Measurements from ENCODE around the gene GYPA.
"Not testable (repeated sequence)": the region's sequence is repeated elsewhere in the genome, so short reads cannot be mapped to it uniquely, and the experiment has no call there.

GYPA gene

GRCh38 chr4:144140594-144141295, at the start of gene GYPA:
Gene GYPA (minus strand): TSS chr4:144140718. CDS start chr4:144140635, 83 bp downstream.
- not testable (repeated sequence) for DNase-seq (ENCODE audit: low spot score)

- DNase-seq (ENCODE audit: low spot score), result no peak
Measured at GRCh38 chr4:144190009-144190408, 49.5 kb upstream of the GYPA start.

GRCh38 chr4:144189121-144189520, 48.6 kb upstream of the GYPA start:
- no peak for DNase-seq (ENCODE audit: low spot score)

GRCh38 chr4:144185086-144185485, 44.6 kb upstream of the GYPA start:
- no peak for DNase-seq (ENCODE audit: low spot score)

- DNase-seq (ENCODE audit: low spot score), result no peak
Measured at GRCh38 chr4:144183165-144183564, 42.6 kb upstream of the GYPA start.

- no peak for DNase-seq (ENCODE audit: low spot score)
Measured at GRCh38 chr4:144181391-144181790, 40.9 kb upstream of the GYPA start.

- no peak for DNase-seq (ENCODE audit: low spot score)
Measured at GRCh38 chr4:144179152-144179739, 38.7 kb upstream of the GYPA start.

- no peak for DNase-seq (ENCODE audit: low spot score)
Measured at GRCh38 chr4:144178414-144178813, 37.9 kb upstream of the GYPA start.

- no peak for DNase-seq (ENCODE audit: low spot score)
Measured at GRCh38 chr4:144176476-144176875, 36.0 kb upstream of the GYPA start.

- DNase-seq (ENCODE audit: low spot score), result peak; percentile 56
Measured at GRCh38 chr4:144174401-144175067, 34.0 kb upstream of the GYPA start.

GRCh38 chr4:144171697-144172096, 31.2 kb upstream of the GYPA start:
- peak; percentile 55 for DNase-seq (ENCODE audit: low spot score)

- no peak for DNase-seq (ENCODE audit: low spot score)
Measured at GRCh38 chr4:144169211-144169610, 28.7 kb upstream of the GYPA start.

GRCh38 chr4:144154044-144154443, 13.5 kb upstream of the GYPA start:
- DNase-seq (ENCODE audit: low spot score), result no peak

GRCh38 chr4:144142690-144143326, 2.3 kb upstream of the GYPA start:
- DNase-seq (ENCODE audit: low spot score), result not testable (repeated sequence)

- DNase-seq (ENCODE audit: low spot score), result no peak
Measured at GRCh38 chr4:144141493-144141892, 975 bp upstream of the GYPA start.

- not testable (repeated sequence) for DNase-seq (ENCODE audit: low spot score)
Measured at GRCh38 chr4:144139991-144140390, 527 bp downstream of the GYPA start.

GRCh38 chr4:144139547-144139946, 971 bp downstream of the GYPA start:
- not testable (repeated sequence) for DNase-seq (ENCODE audit: low spot score)

- DNase-seq (ENCODE audit: low spot score), result not testable (repeated sequence)
Measured at GRCh38 chr4:144138239-144138638, 2.3 kb downstream of the GYPA start.

- DNase-seq (ENCODE audit: low spot score), result not testable (repeated sequence)
Measured at GRCh38 chr4:144137137-144137931, 3.2 kb downstream of the GYPA start.

GRCh38 chr4:144136189-144136588, 4.3 kb downstream of the GYPA start:
- DNase-seq (ENCODE audit: low spot score), result not testable (repeated sequence)

- DNase-seq (ENCODE audit: low spot score), result not testable (repeated sequence)
Measured at GRCh38 chr4:144130167-144130566, 10.4 kb downstream of the GYPA start.

GRCh38 chr4:144129336-144129875, 11.1 kb downstream of the GYPA start:
- not testable (repeated sequence) for DNase-seq (ENCODE audit: low spot score)
